GM12878 (cell line): ENCODE data around the gene FAM241A.

Source experiments
- BRCA1 ChIP-seq: IDR thresholded peaks from 2 replicates; pipeline ENCODE4 v1.6.1; 2011; ENCODE audit warnings: low read depth, low read length, improper control_type of control experiment
- SP1 ChIP-seq: IDR thresholded peaks from one replicate; pipeline ENCODE4 v1.6.1; 2011; ENCODE audit warnings: low read depth, low read length
- STAT1 ChIP-seq: fragments of 450-650 bp; conservative IDR thresholded peaks from 2 replicates; pipeline ENCODE4 v1.6.1; 2014; ENCODE audit warnings: antibody characterized with exemption, mild to moderate bottlenecking
- TF ChIP-seq, protein P1 (sequence below): IDR thresholded peaks from 2 replicates; pipeline ENCODE4 v1.6.1; 2012; ENCODE audit warnings: mild to moderate bottlenecking, low read depth, low read length
- TF ChIP-seq, protein P2 (sequence below): IDR thresholded peaks from 2 replicates; pipeline ENCODE4 v1.6.1; 2011; ENCODE audit warnings: borderline replicate concordance, low read depth, mild to moderate bottlenecking, moderate library complexity, low read length; ENCODE audit not compliant: insufficient read depth, poor library complexity, severe bottlenecking
- TF ChIP-seq, protein P3 (sequence below): IDR thresholded peaks from 2 replicates; pipeline ENCODE4 v1.6.1; 2012; ENCODE audit warnings: low read depth, low read length, improper control_type of control experiment
- TF ChIP-seq, protein P4 (sequence below), 3 experiments: IDR thresholded peaks in 2 of 3; conservative IDR thresholded peaks in 1 of 3; 2 replicates each; pipeline ENCODE4 v1.5.1; 2011; ENCODE audit warnings: low read depth in 3 of 3, low read length in 3 of 3, mild to moderate bottlenecking in 3 of 3, control low read depth in 2 of 3, moderate library complexity in 2 of 3, inconsistent platforms in 1 of 3, mixed read lengths in 1 of 3; ENCODE audit not compliant: control insufficient read depth in 2 of 3, insufficient read depth in 1 of 3; ENCODE audit errors: extremely low read depth in 1 of 3

DNA sequence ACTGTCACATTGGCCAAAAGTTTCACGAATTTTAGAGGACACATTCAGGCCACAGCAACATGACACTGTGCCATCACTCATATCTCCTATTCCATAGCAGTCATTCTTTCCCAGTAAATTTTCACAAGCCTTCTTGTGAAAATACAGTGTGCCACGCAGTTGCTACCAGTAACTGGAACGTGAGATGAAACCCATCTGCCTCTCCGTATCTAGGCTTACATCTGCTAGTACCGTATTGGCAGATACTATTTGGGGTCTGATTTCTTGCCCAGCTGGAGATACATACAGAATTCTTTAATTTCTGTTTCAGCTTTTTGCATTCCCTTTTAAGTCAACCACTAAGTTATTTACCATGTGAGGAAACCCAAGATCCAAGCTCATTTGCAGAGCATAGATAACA is 8.7 kb upstream of the FAM241A start:
- TF ChIP-seq SP1 (no peak), BRCA1 (no peak), STAT1 (no peak)
- TF ChIP-seq, protein P1, sequence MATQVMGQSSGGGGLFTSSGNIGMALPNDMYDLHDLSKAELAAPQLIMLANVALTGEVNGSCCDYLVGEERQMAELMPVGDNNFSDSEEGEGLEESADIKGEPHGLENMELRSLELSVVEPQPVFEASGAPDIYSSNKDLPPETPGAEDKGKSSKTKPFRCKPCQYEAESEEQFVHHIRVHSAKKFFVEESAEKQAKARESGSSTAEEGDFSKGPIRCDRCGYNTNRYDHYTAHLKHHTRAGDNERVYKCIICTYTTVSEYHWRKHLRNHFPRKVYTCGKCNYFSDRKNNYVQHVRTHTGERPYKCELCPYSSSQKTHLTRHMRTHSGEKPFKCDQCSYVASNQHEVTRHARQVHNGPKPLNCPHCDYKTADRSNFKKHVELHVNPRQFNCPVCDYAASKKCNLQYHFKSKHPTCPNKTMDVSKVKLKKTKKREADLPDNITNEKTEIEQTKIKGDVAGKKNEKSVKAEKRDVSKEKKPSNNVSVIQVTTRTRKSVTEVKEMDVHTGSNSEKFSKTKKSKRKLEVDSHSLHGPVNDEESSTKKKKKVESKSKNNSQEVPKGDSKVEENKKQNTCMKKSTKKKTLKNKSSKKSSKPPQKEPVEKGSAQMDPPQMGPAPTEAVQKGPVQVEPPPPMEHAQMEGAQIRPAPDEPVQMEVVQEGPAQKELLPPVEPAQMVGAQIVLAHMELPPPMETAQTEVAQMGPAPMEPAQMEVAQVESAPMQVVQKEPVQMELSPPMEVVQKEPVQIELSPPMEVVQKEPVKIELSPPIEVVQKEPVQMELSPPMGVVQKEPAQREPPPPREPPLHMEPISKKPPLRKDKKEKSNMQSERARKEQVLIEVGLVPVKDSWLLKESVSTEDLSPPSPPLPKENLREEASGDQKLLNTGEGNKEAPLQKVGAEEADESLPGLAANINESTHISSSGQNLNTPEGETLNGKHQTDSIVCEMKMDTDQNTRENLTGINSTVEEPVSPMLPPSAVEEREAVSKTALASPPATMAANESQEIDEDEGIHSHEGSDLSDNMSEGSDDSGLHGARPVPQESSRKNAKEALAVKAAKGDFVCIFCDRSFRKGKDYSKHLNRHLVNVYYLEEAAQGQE, result no peak
- TF ChIP-seq, protein P2, sequence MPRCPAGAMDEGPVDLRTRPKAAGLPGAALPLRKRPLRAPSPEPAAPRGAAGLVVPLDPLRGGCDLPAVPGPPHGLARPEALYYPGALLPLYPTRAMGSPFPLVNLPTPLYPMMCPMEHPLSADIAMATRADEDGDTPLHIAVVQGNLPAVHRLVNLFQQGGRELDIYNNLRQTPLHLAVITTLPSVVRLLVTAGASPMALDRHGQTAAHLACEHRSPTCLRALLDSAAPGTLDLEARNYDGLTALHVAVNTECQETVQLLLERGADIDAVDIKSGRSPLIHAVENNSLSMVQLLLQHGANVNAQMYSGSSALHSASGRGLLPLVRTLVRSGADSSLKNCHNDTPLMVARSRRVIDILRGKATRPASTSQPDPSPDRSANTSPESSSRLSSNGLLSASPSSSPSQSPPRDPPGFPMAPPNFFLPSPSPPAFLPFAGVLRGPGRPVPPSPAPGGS, result no peak
- TF ChIP-seq, protein P3, sequence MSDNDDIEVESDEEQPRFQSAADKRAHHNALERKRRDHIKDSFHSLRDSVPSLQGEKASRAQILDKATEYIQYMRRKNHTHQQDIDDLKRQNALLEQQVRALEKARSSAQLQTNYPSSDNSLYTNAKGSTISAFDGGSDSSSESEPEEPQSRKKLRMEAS, result no peak
- TF ChIP-seq, protein P4, sequence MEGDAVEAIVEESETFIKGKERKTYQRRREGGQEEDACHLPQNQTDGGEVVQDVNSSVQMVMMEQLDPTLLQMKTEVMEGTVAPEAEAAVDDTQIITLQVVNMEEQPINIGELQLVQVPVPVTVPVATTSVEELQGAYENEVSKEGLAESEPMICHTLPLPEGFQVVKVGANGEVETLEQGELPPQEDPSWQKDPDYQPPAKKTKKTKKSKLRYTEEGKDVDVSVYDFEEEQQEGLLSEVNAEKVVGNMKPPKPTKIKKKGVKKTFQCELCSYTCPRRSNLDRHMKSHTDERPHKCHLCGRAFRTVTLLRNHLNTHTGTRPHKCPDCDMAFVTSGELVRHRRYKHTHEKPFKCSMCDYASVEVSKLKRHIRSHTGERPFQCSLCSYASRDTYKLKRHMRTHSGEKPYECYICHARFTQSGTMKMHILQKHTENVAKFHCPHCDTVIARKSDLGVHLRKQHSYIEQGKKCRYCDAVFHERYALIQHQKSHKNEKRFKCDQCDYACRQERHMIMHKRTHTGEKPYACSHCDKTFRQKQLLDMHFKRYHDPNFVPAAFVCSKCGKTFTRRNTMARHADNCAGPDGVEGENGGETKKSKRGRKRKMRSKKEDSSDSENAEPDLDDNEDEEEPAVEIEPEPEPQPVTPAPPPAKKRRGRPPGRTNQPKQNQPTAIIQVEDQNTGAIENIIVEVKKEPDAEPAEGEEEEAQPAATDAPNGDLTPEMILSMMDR (IDR thresholded peaks at IDR 0.05 in 2 of 3, conservative IDR thresholded peaks at IDR 0.05 in 1 of 3; ENCODE audit: control insufficient read depth in 2 of 3, extremely low read depth in 1 of 3, insufficient read depth in 1 of 3, low read depth in 3 of 3, low read length in 3 of 3), result no peak
